Activated T-helper 1 cell treated with Interleukin-2 at 50 U/mL for 16 hours (primary cell): ENCODE data around the gene SLC22A17.
A peak's percentile ranks its signal among the peaks of the same experiment; 100 is the strongest.

Source experiments
- DNase-seq: peaks from one replicate; pipeline ENCODE4 v3.0.0-alpha.2; 2020; ENCODE audit warnings: low read depth

SLC22A17 gene

GRCh38 chr14:23307687-23308644 is 44.7 kb downstream of the SLC22A17 start:
- no peak for DNase-seq

DNA sequence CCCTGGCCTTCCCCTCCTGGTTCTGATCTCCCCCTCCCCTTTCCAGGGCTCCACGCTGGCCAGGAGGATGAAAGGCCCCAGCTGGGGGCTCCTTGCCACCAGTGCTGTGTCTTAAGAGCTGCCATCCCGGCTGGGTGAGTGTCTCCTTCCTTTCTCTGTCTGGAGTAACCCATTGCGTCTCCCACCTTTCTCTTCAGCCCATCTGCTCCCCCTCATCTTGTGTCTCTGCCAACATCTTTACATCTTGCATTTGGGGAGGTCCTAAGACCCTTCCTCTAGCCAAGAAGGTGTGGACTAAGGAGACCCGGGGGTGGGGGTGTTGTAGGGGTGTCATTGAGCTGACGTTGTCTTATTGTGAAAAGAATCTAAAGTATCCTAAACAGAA is 45.5 kb downstream of the SLC22A17 start:
- no peak for DNase-seq

- DNase-seq: no peak
Observed at GRCh38 chr14:23306412-23307145, 46.1 kb downstream of the SLC22A17 start, which contains the start of gene BCL2L2. BCL2L2 (plus strand) TSS chr14:23306833; CDS start chr14:23307768, 935 bp downstream.

DNA sequence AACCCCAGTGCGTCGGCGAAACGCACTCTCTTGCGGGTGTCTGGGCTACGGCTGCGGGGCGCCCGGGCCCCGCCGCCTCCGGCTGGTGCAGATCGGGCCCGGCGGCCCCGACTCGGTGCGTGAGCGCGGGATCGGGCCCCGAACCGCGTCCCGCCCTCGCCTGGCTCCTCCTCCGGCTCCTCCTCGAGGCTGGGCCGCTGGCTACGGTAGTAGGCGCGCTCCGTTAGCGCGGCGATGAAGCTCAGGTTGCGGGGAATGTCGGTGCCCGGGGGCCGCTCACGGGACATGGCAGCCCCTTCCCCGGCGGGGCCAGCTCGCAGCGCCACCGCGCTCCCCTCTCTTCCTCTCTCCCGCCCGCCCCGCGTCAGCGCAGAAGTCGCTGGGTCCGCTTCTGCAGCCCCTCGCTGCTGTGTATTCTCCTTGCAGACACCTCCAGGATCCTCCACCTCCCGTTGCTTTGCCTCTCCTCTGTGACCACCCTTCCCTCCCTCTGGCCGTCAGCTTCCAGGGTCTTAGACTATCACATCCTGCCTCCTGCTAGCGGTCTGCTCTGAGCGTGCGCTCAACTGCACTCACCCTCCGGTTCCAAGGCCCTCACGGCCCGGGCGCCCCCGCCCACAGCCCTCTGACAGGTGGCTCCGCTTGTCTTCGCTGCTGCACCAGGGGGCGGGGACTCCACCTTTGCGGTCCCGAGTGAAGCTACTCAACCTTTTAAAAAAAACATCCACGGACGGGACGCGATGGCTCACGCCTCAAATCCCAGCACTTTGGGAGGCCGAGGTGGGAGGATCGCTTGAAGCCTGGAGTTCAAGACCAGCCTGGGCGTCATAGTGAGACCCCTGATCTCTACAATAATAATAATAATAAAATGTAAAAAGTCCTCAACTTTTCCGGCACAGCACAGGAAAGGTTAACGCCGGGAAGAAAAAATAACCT is 50.1 kb downstream of the SLC22A17 start, which contains the start of gene PPP1R3E:
Gene PPP1R3E (minus strand): TSS at position 570 of the 936 bp plus-strand sequence. CDS start 283 bp downstream, at position 287.
- peak; percentile 82 for DNase-seq

DNA sequence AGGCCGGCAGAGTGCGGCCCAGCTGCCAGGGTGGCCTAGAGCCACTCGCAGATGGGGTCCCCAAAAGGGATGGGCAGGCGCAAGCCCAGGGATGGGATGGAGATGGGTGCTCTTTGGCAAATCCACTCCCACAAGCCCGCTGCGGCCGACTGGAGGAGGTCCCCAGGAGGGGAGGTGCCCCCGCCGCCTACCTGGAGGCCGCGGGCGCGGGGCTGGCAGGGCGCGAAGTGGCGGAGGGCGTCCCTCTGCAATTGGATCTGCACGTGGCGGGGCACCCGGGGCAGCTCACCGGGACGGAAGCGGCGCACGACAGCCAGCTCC is 50.8 kb downstream of the SLC22A17 start:
- no peak for DNase-seq

DNA sequence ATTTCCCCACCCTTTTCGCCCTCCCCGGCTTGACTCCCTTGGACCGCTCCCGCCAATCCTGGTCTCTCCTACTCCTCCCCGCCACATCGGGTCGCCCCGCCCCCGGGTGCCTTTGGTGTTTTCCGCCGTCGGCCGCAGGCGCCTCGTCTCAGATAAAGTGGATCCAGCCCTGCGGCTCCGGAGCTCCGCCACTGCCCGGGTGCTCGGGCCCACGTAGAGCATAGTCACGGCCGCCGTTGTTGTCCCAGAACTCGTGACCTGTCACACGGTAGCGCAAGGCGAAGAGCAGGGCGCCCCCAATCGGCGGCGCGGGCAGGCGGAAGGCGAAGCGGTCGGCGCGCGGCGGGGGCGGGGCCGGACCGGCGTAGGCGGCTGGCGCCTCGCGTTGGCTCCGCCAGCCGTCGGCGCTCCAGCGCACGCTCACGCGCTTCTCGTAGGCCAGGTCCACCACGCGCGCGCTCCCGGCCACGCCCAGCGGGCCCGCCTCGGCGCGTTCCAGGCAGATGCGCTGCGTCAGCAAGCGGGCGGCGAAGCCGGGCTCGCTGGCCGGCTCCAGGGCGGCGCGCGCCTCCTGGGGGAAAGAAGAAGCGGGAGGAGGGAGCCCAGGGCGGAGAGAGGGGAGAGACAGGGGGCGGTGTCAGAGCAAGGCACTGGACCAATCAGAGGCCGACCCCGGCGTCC is 51.3 kb downstream of the SLC22A17 start:
- DNase-seq: peak; percentile 98

- no peak for DNase-seq
Observed at GRCh38 chr14:23300687-23301223, 51.9 kb downstream of the SLC22A17 start.

DNA sequence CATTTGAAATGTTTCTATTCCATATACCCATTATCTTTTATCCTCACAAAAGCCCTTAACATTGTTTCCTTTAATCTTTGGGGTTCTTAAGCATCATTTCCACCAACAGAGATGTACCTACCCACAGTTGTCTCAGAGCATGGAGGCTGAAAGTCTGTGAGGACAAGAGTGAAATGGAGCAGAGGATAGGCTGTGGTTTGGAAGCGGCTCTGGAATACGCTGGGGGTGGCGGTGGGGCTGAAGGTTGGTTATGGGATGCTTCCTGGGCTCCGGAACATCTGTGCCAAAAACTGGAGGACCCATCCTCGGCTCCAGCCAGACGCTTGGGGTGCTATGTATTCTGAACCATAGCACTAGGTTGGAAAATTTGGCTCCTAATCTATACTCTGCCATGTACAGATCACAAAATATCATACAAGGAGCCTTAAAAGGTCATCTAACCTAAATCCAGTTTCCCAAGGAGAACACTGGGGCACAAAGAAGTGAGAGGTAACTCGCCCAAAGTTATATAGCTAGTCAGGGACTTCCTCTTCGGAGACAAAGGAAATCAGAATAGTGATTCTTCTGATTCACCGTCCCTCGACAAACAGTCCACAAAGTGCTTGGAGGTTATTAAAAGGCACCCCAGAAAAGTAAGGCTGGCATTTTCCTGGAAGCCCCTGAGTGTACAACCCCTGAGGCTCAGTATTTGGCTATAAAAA is 52.6 kb downstream of the SLC22A17 start:
- no peak for DNase-seq

GRCh38 chr14:23299211-23299957 is 53.3 kb downstream of the SLC22A17 start:
- no peak for DNase-seq

DNA sequence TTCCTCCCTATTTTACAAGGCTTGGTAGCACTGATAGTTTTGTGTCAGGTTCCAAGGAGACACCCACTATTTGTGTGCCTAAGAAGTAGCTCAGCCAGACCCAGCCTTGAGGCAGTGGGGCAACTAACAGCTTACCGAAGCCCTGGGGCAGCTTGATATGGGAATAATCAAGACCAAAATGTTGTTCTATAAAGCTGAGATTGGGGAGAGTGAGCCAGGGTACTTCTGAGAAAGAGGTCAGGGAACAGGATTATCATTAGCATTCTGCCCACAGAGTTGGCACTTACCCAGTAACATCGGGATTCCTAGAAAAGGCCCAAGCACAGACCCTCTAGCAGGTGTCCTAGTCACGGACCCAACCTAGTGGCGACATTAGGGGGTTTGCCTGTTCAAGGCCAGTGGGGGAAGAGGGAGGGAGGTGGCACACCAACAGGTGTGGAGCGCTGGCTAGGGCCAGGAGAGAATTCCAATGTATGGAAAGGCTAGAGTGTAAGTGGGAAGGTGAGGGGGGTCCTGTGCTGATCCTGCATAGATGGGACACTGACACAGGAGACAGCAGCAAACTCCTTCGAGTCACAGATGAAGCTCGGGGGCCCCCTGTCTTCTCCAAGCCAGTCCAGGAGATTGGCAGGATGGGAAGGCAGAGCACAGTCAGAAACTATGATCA is 54.9 kb downstream of the SLC22A17 start:
- no peak for DNase-seq

GRCh38 chr14:23297096-23297495 is 55.6 kb downstream of the SLC22A17 start:
- no peak for DNase-seq
